Aorta (tissue), 5 donors: ENCODE data around the gene GRM8. TPM values are rescaled to one million over a fixed set of nuclear protein-coding genes. Genes with fewer than 3 reads are reported as not detected.

Source experiments
- ATAC-seq: fragments of 200-7000 bp; cut with Tn5 transposase; one replicate; pipeline ENCODE4 v1.9.1; 2022; ENCODE audit warnings: moderate library complexity; ENCODE audit not compliant: low FRiP score
- DNase-seq, 2 donors: peaks; one replicate each; pipeline ENCODE4 v3.0.0-alpha.2; 2020
- H3K27ac ChIP-seq, 2 donors: one replicate each; pipeline ENCODE4 v1.5.1; 2013; ENCODE audit warnings: low read length in 2 of 2, mild to moderate bottlenecking in 2 of 2, moderate library complexity in 2 of 2, control low read depth in 1 of 2, inconsistent platforms in 1 of 2, low read depth in 1 of 2
- H3K27me3 ChIP-seq, 2 donors: one replicate each; pipeline ENCODE4 v1.6.1; 2013; ENCODE audit warnings: control low read depth in 1 of 2, low read length in 1 of 2, mild to moderate bottlenecking in 1 of 2, moderate library complexity in 1 of 2; ENCODE audit not compliant: insufficient read depth in 2 of 2, control insufficient read depth in 1 of 2
- H3K36me3 ChIP-seq, 2 donors: one replicate each; pipeline ENCODE4 v1.6.1; 2013; ENCODE audit warnings: control low read depth in 1 of 2, low read length in 1 of 2, mild to moderate bottlenecking in 1 of 2; ENCODE audit not compliant: insufficient read depth in 2 of 2, control insufficient read depth in 1 of 2
- H3K4me1 ChIP-seq, 2 donors: one replicate each; pipeline ENCODE4 v1.6.1; 2013; ENCODE audit warnings: low read length in 2 of 2, control low read depth in 1 of 2, mild to moderate bottlenecking in 1 of 2, moderate library complexity in 1 of 2; ENCODE audit not compliant: insufficient read depth in 2 of 2, control insufficient read depth in 1 of 2
- H3K4me3 ChIP-seq, 2 donors: one replicate each; pipeline ENCODE4 v1.5.1; 2013; ENCODE audit warnings: low read length in 2 of 2, control low read depth in 1 of 2, mild to moderate bottlenecking in 1 of 2
- H3K9me3 ChIP-seq: one replicate; pipeline ENCODE4 v1.6.1; 2013; ENCODE audit warnings: mild to moderate bottlenecking, low read length; ENCODE audit not compliant: control insufficient read depth
- WGBS, 2 donors: extraction: QIAGEN DNeasy Blood & Tissue Kit; methylation state at CpG; one replicate each; pipeline ENCODE4 v1.1.7; 2013; 5-methylcytosine and 5-hydroxymethylcytosine counted together
- intact Hi-C, 2 donors: fragments of 100-400 bp; cut with DNase I; formaldehyde crosslinking; loops; one replicate each; pipeline versions ENCODE4 v1.14.2 to v1.15.0; 2022
- polyA plus RNA-seq, 2 donors: library from polyadenylated mRNA; stranded (reverse); fragments of 200-250 nt; gene quantifications; one replicate each; pipeline ENCODE4 v1.2.3, GENCODE V29; 2013
- total RNA-seq, 2 donors: library from RNA; stranded (reverse); fragmentation: NEBNext Ultra II Directional; extraction: Animal tissue kit (Norgen Biotek cat#: 25700); gene quantifications; one replicate each; pipeline ENCODE4 v1.2.1, GENCODE V29; 2021
- donor health status: healthy with polysubstance abuse.
- donor health status: Bipolar disorder and iron deficiency.
- donor health status: DM: no; HTN: no; CAD: no.
- donor health status: DM: no; HTN: no; CAD: no.
- donor health status: DM: yes; HTN: yes; CAD: no.

The GRM8 gene
- total and polyA plus RNA-seq, 4 donors, result 0.20 TPM; not detected in 3

DNA sequence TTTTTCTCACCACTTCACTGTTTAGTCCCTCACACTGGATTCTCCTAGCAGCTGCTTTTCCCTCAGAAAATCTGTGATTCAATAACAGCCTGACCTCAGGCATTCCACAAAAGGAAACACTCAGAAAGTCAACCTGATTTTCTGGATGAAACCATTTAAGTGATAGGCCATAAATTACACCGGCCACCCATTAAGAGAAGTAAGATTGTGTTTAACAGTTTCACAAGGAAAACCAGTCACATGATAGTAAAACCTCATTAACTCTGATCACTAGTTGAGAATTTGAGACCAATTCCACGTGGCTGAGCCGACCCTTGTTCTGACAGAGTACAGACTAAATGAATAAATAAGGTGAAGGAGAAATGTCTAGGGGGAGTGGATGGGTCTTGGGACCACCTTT, 7.7 kb downstream of the GRM8 start:
- Histone ChIP-seq H3K4me3 (no peak overlapping the region), H3K4me1 (no peaks in the 10 kb centered on the region), H3K9me3 (no peaks in the 10 kb centered on the region), H3K36me3 (no peaks in the 10 kb centered on the region), H3K27ac (no peak overlapping the region), H3K27me3 (no peaks in the 10 kb centered on the region)
- intact Hi-C loops, result no loop called here
- DNase-seq (no peak), ATAC-seq (no peak)
- WGBS, 2 donors, result 53 to 68% methylated on average over 3 of the region's 3 CpGs

DNA sequence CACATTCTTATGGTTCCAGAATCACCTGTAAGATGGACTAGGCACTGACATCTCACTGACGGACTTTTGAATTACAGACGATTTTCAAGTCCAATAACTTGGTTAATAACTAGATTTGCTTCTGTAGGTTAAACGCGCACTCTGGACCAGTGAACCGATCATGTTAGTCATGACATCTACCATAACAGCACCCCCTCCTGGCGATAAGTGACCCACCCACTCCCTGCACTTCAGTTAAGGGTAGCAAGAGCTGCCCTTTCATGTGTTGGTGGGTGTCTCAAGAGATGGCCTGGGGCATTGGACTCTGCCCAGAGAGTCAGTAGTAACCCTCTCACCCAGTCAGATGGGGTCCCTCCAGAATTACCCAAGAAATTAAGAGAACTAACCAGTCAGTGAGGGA, 12.9 kb downstream of the GRM8 start:
- no peak overlapping the region for H3K4me3 ChIP-seq
- intact Hi-C loops, result no loop called here
- H3K4me1 ChIP-seq, result no peaks in the 10 kb centered on the region
- 62 to 66% methylated on average over 6 of the region's 6 CpGs for WGBS, 2 donors
- H3K27ac ChIP-seq, result no peak overlapping the region
- ATAC-seq, result no peak
- H3K36me3 ChIP-seq, result no peaks in the 10 kb centered on the region
- no peaks in the 10 kb centered on the region for H3K9me3 ChIP-seq
- DNase-seq, result no peak
- H3K27me3 ChIP-seq, result peaks cover 0 to 1% of the 10 kb centered on the region in 2 donors

DNA sequence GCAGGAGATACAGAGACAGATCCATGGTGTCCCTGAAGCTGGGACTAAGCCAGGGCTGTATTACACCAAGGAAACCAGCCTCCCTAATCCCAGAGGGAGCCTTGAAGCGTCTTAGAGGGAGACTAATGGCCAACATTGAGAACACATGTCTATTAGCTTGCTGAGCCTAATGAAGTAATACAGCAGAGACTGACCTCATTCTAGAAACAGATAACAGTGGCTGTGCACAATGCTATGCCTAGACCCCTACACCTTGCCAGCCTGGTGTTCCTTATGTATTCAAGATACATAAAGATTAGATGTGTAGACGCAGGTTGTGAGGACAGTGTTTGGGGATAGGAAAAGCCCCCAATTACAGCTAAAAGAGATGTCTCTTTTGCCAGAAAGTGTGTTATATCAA, 19.1 kb downstream of the GRM8 start:
- 72 to 73% methylated on average over 2 of the region's 2 CpGs for WGBS, 2 donors
- no peaks in the 10 kb centered on the region for H3K4me1 ChIP-seq
- no peak overlapping the region for H3K4me3 ChIP-seq
- intact Hi-C loops, result no loop called here
- DNase-seq, result no peak
- no peak overlapping the region for H3K27ac ChIP-seq
- H3K36me3 ChIP-seq, result no peaks in the 10 kb centered on the region
- peaks cover 0 to 1% of the 10 kb centered on the region in 2 donors for H3K27me3 ChIP-seq
- no peak for ATAC-seq
- H3K9me3 ChIP-seq, result no peaks in the 10 kb centered on the region

DNA sequence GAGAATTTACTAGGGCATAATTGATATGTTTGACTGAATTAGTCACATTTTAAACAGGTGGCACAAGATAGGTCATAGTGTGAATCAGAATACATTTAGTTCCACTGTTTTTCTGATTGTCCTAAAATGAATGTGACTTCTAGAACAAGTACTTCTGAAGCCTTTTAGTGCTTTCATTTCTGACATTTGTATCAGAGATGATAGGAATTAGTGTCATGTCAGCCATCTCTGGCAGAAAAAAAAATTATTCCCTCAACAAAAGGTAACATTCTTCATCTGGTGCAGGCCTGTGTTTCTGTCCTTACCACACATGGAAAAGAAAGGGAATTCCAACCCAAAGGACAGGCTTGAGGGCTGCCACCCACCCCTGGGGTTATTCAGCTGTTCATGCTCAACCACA, 21.3 kb downstream of the GRM8 start:
- intact Hi-C loops, result no loop called here
- H3K27me3 ChIP-seq, result peaks cover 0 to 1% of the 10 kb centered on the region in 2 donors
- H3K9me3 ChIP-seq, result no peaks in the 10 kb centered on the region
- no peak for ATAC-seq
- no peaks in the 10 kb centered on the region for H3K4me1 ChIP-seq
- no peak overlapping the region for H3K27ac ChIP-seq
- H3K4me3 ChIP-seq, result no peak overlapping the region
- no peaks in the 10 kb centered on the region for H3K36me3 ChIP-seq
- DNase-seq, result no peak

DNA sequence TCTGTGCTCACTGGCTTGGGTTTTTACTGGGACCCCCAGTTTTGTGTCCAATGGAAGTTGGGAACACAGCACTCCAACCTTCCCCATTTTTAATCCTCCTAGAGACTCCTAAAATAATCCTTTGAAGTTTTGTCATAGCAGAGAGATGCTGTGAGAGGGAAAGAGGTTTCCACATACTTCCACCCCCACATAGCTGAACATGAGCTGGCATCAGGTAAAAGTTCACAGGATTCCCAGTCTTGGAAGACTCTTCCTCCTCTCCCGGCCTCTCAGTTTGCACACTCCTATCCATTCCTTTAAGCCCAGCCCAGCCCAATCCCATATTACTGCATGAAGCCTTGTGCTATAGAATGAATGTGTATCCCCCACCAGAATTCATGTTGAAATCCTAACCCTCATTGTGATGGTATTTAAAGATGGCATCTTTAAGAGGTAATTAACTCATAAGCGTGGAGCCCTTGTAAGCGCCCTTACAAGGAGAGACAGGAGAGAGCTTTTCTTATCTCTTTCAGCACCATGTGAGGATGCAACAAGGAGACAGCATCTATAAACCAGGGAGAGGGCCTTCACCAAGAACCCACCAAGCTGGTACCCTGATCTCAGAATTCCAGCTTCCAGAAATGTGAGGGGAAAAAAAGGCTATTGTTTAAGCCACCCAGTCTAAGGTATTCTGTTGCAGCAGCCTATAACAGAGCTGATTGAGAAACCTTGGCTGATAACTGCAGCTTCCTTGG, 22.4 kb downstream of the GRM8 start:
- H3K36me3 ChIP-seq, result no peaks in the 10 kb centered on the region
- DNase-seq, result no peak
- H3K9me3 ChIP-seq, result no peaks in the 10 kb centered on the region
- no peaks in the 10 kb centered on the region for H3K4me1 ChIP-seq
- peaks cover 0 to 1% of the 10 kb centered on the region in 2 donors for H3K27me3 ChIP-seq
- intact Hi-C loops, result no loop called here
- H3K27ac ChIP-seq, result no peak overlapping the region
- no peak overlapping the region for H3K4me3 ChIP-seq
- no peak for ATAC-seq
- 84 to 88% methylated on average over 3 of the region's 3 CpGs for WGBS, 2 donors

DNA sequence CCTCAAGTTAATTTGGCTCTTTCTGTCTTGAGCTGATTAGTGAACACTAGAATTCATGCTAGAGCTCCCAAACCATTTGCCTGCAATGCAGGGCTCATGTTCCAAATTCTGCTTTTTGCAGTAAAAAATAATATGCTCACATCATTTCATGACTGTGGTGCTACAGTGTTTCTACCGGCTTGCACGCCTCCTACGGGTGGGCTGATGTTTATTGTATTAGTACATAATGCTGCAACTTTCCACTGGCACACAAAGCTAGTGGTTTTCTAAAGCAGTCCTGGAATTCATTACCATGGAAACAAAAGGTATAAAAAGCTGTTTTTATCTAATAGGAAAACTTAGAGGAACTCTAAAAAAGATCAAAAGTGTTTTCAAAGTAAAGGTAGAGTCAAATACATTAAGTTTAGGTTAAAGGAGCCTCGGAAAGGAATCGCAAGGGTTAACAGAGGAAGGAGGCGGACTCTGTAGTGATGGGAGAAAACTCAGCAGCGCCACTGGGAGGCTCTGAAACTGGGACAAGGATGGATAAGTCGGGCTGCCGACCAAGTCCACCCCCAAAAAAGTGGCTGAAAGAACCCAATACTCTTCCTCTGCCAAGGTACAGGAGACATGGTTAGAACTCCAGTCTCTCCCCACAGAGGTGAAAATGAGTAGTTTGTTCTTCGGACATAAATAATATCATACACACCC, 25.9 kb downstream of the GRM8 start:
- Histone ChIP-seq H3K27me3 (no peaks in the 10 kb centered on the region), H3K4me1 (no peaks in the 10 kb centered on the region), H3K9me3 (no peaks in the 10 kb centered on the region), H3K4me3 (no peak overlapping the region), H3K36me3 (no peaks in the 10 kb centered on the region), H3K27ac (no peak overlapping the region)
- DNase-seq (no peak), ATAC-seq (no peak)
- intact Hi-C loops, result no loop called here
- 24 to 25% methylated on average over 10 of the region's 10 CpGs for WGBS, 2 donors

DNA sequence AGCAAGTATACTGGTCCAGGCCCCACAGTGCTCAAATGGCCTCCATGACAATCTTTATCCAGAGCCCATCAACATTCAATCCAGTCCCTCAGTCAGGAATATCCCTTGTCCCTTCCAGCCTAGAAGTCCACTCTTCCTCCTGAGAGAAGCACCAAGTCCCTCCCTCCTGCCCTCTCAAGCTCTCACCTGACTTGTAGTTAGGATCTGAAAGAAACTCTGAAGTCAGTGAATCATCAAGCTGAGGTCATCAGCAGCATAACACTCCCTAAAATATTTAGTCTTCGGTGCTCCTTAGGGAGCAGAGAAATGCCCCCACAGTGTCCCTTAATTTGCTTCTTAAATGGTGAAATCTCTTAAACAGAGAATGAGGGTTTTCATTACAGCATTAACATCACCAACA, 31.0 kb downstream of the GRM8 start:
- WGBS, 2 donors, result 85 to 90% methylated on average over 1 of the region's 1 CpG
- H3K9me3 ChIP-seq, result no peaks in the 10 kb centered on the region
- H3K27me3 ChIP-seq, result no peaks in the 10 kb centered on the region
- intact Hi-C loops, result no loop called here
- H3K36me3 ChIP-seq, result no peaks in the 10 kb centered on the region
- H3K4me3 ChIP-seq, result no peak overlapping the region
- DNase-seq (no peak), ATAC-seq (no peak)
- no peak overlapping the region for H3K27ac ChIP-seq
- no peaks in the 10 kb centered on the region for H3K4me1 ChIP-seq

DNA sequence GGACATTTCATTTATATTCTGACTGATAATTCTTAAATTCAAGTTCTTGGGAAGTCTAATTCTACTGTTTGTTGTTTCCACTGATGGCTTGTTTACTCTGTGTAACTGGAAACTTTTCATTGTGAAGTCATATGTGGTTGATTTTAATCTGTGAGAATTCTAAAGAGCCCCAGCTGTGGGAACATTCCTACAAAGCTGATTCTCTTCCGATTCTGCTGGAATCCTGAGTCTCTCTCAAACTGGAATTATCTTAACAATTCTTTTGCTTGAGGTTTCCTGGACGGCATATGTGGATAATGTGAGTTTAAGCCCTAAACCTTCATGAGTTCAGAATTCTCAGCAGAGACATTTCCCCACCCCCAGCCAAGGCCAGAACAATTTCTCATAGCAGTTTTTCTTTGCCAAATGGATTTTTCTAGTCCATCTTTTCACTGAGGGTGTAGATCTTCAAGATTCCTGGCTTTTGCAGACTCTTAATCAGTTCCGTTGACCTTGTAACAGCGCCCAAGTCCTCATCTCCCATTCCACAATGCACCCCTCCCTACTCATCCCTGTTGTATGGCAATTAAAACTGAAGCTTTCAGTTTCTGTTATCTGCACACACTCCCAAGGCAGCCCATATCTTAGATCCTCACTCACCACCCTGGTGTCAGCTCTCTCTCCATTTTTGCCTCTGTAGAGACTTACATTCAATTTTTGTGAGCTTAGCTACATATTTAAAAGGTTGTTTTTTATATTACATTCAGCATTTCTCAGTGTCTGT, 37.6 kb downstream of the GRM8 start:
- Histone ChIP-seq H3K36me3 (no peaks in the 10 kb centered on the region), H3K4me1 (no peaks in the 10 kb centered on the region), H3K27me3 (no peaks in the 10 kb centered on the region), H3K4me3 (no peak overlapping the region), H3K9me3 (no peaks in the 10 kb centered on the region), H3K27ac (no peak overlapping the region)
- DNase-seq (no peak), ATAC-seq (no peak)
- intact Hi-C loops, result no loop called here
- WGBS, 2 donors, result 50 to 51% methylated on average over 4 of the region's 4 CpGs
